H1 (cell line): ENCODE results near the gene RPS26. TPM values are rescaled to one million over a fixed set of nuclear protein-coding genes. Genes with fewer than 3 reads are reported as not detected.

ENCODE experiments used
- EZH2 ChIP-seq: fragments of 200-600 bp; sonication (generic); IDR thresholded peaks from 2 replicates; pipeline ENCODE4 v1.7.1; 2012; ENCODE audit warnings: low read depth, mild to moderate bottlenecking, moderate library complexity, low read length, inconsistent platforms; ENCODE audit not compliant: severe bottlenecking
- polyA plus RNA-seq, 7 experiments: library from polyadenylated mRNA; depleted of rRNA in 3 of 7; stranded (reverse) in 5 of 7; unstranded in 2 of 7; fragments of >200 nt in 5 of 7; fragments of 200-250 nt in 2 of 7; gene quantifications; 1 replicate in 5 of 7; 2 replicates in 1 of 7; 4 replicates in 1 of 7; pipeline versions ENCODE4 v1.2.1 to v1.2.3, GENCODE V29; 2011 to 2013; ENCODE audit warnings: missing spikeins in 2 of 7, mixed read lengths in 2 of 7
- total RNA-seq: library from RNA; stranded (reverse); fragmentation: NEBNext Ultra II Directional; extraction: Animal tissue kit (Norgen Biotek cat#: 25700); gene quantifications from 2 replicates; pipeline ENCODE4 v1.2.1, GENCODE V29; 2021
- TF ChIP-seq, protein P1 (sequence below): fragments of 300-600 bp; sonication (generic); IDR thresholded peaks from 2 replicates; pipeline ENCODE4 v1.7.1; 2012; ENCODE audit warnings: low read length, moderate library complexity, mild to moderate bottlenecking, inconsistent platforms; ENCODE audit not compliant: insufficient replicate concordance

RPS26 gene
- total and polyA plus RNA-seq, 2 of the 8 experiments (the other 6 are each of a cell fraction or from before 2014, with no cell fraction given): 53.4 to 1,922 TPM

GRCh38 chr12:56028511-56029165 is 13.1 kb upstream of the RPS26 start (continued):
- TF ChIP-seq, protein P1, sequence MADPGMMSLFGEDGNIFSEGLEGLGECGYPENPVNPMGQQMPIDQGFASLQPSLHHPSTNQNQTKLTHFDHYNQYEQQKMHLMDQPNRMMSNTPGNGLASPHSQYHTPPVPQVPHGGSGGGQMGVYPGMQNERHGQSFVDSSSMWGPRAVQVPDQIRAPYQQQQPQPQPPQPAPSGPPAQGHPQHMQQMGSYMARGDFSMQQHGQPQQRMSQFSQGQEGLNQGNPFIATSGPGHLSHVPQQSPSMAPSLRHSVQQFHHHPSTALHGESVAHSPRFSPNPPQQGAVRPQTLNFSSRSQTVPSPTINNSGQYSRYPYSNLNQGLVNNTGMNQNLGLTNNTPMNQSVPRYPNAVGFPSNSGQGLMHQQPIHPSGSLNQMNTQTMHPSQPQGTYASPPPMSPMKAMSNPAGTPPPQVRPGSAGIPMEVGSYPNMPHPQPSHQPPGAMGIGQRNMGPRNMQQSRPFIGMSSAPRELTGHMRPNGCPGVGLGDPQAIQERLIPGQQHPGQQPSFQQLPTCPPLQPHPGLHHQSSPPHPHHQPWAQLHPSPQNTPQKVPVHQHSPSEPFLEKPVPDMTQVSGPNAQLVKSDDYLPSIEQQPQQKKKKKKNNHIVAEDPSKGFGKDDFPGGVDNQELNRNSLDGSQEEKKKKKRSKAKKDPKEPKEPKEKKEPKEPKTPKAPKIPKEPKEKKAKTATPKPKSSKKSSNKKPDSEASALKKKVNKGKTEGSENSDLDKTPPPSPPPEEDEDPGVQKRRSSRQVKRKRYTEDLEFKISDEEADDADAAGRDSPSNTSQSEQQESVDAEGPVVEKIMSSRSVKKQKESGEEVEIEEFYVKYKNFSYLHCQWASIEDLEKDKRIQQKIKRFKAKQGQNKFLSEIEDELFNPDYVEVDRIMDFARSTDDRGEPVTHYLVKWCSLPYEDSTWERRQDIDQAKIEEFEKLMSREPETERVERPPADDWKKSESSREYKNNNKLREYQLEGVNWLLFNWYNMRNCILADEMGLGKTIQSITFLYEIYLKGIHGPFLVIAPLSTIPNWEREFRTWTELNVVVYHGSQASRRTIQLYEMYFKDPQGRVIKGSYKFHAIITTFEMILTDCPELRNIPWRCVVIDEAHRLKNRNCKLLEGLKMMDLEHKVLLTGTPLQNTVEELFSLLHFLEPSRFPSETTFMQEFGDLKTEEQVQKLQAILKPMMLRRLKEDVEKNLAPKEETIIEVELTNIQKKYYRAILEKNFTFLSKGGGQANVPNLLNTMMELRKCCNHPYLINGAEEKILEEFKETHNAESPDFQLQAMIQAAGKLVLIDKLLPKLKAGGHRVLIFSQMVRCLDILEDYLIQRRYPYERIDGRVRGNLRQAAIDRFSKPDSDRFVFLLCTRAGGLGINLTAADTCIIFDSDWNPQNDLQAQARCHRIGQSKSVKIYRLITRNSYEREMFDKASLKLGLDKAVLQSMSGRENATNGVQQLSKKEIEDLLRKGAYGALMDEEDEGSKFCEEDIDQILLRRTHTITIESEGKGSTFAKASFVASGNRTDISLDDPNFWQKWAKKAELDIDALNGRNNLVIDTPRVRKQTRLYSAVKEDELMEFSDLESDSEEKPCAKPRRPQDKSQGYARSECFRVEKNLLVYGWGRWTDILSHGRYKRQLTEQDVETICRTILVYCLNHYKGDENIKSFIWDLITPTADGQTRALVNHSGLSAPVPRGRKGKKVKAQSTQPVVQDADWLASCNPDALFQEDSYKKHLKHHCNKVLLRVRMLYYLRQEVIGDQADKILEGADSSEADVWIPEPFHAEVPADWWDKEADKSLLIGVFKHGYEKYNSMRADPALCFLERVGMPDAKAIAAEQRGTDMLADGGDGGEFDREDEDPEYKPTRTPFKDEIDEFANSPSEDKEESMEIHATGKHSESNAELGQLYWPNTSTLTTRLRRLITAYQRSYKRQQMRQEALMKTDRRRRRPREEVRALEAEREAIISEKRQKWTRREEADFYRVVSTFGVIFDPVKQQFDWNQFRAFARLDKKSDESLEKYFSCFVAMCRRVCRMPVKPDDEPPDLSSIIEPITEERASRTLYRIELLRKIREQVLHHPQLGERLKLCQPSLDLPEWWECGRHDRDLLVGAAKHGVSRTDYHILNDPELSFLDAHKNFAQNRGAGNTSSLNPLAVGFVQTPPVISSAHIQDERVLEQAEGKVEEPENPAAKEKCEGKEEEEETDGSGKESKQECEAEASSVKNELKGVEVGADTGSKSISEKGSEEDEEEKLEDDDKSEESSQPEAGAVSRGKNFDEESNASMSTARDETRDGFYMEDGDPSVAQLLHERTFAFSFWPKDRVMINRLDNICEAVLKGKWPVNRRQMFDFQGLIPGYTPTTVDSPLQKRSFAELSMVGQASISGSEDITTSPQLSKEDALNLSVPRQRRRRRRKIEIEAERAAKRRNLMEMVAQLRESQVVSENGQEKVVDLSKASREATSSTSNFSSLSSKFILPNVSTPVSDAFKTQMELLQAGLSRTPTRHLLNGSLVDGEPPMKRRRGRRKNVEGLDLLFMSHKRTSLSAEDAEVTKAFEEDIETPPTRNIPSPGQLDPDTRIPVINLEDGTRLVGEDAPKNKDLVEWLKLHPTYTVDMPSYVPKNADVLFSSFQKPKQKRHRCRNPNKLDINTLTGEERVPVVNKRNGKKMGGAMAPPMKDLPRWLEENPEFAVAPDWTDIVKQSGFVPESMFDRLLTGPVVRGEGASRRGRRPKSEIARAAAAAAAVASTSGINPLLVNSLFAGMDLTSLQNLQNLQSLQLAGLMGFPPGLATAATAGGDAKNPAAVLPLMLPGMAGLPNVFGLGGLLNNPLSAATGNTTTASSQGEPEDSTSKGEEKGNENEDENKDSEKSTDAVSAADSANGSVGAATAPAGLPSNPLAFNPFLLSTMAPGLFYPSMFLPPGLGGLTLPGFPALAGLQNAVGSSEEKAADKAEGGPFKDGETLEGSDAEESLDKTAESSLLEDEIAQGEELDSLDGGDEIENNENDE: no peak
- TF ChIP-seq EZH2: no peak
